Osteoblast (primary cell): ENCODE data around the gene MCF2. TPM values are rescaled to one million over a fixed set of nuclear protein-coding genes. Genes with fewer than 3 reads are reported as not detected.
A peak's percentile ranks its signal among the peaks of the same experiment; 100 is the strongest.

Experiments used
- DNase-seq: peaks from one replicate; pipeline ENCODE4 v3.0.0; 2011; ENCODE audit warnings: low spot score, mixed read lengths; ENCODE audit not compliant: insufficient read length; ENCODE audit errors: missing footprints
- H2AFZ ChIP-seq: 2 replicates; pipeline ENCODE4 v1.6.0; 2011; ENCODE audit warnings: mild to moderate bottlenecking, low read length
- H3K27ac ChIP-seq: 2 replicates; pipeline ENCODE4 v1.5.1; 2011; ENCODE audit warnings: mild to moderate bottlenecking, low read depth, low read length, moderate library complexity
- H3K27me3 ChIP-seq: 2 replicates; pipeline ENCODE4 v1.6.0; 2012; ENCODE audit warnings: mild to moderate bottlenecking, control low read depth, inconsistent platforms, low read length, moderate library complexity; ENCODE audit not compliant: insufficient read depth
- H3K36me3 ChIP-seq: 2 replicates; pipeline ENCODE4 v1.5.1; 2011; ENCODE audit warnings: mild to moderate bottlenecking, low read length, control low read depth, moderate library complexity; ENCODE audit not compliant: insufficient read depth
- H3K4me1 ChIP-seq: 2 replicates; pipeline ENCODE4 v1.5.1; 2011; ENCODE audit warnings: mild to moderate bottlenecking, low read length, control low read depth, moderate library complexity; ENCODE audit not compliant: insufficient read depth
- H3K4me2 ChIP-seq: 2 replicates; pipeline ENCODE4 v1.6.0; 2011; ENCODE audit warnings: mild to moderate bottlenecking, low read length; ENCODE audit not compliant: insufficient read depth
- H3K4me3 ChIP-seq: fragments of 200-600 bp; sonication (generic); 3 replicates; pipeline ENCODE4 v1.5.1; 2012; ENCODE audit warnings: mild to moderate bottlenecking, low read length, inconsistent platforms; ENCODE audit not compliant: insufficient read depth
- H3K79me2 ChIP-seq: 2 replicates; pipeline ENCODE4 v1.6.0; 2012; ENCODE audit warnings: mild to moderate bottlenecking, low read length, control low read depth, inconsistent platforms; ENCODE audit not compliant: insufficient read depth
- H3K9me3 ChIP-seq: 2 replicates; pipeline ENCODE4 v1.5.1; 2011; ENCODE audit warnings: low read depth, low read length, control low read depth
- H4K20me1 ChIP-seq: 2 replicates; pipeline ENCODE4 v1.6.0; 2012; ENCODE audit warnings: mild to moderate bottlenecking, low read length, control low read depth; ENCODE audit not compliant: insufficient read depth
- total RNA-seq: library from RNA; depleted of rRNA; stranded (reverse); fragments of >200 nt; gene quantifications from 2 replicates; pipeline ENCODE4 v1.2.3, GENCODE V29; 2012
- TF ChIP-seq, protein P1 (sequence below): IDR thresholded peaks from 2 replicates; pipeline ENCODE4 v1.5.1; 2011; ENCODE audit warnings: mild to moderate bottlenecking, low read depth, low read length, moderate library complexity; ENCODE audit errors: extremely low read depth

Gene MCF2
- total RNA-seq, 1 donor = not detected

DNA sequence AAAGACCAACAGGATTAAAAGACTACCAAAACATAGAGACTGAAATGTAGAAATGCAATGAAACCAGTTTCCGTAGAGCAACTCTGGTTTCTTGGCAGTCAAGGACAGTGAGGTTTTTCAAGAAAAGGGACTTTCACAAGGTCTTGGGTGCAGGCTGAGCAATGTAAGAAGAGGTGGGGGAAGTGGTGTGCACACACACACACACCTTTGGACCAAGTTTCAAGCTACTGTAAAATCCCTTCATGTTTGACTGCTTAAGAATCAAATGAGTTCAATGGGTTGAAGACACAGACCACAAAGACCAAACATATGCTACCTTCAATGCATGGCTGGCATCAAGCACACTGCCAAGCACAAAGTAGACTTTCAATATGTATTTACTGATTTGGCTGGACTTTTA lies 17.8 kb upstream of the MCF2 start:
- Histone ChIP-seq H4K20me1 (no peaks in the 10 kb centered on the region), H3K27me3 (no peaks in the 10 kb centered on the region), H3K9me3 (no peaks in the 10 kb centered on the region), H3K27ac (no peak overlapping the region), H2AFZ (no peak overlapping the region), H3K4me1 (no peaks in the 10 kb centered on the region), H3K4me2 (no peak overlapping the region), H3K79me2 (no peaks in the 10 kb centered on the region), H3K36me3 (no peaks in the 10 kb centered on the region), H3K4me3 (no peak overlapping the region)
- TF ChIP-seq, protein P1, sequence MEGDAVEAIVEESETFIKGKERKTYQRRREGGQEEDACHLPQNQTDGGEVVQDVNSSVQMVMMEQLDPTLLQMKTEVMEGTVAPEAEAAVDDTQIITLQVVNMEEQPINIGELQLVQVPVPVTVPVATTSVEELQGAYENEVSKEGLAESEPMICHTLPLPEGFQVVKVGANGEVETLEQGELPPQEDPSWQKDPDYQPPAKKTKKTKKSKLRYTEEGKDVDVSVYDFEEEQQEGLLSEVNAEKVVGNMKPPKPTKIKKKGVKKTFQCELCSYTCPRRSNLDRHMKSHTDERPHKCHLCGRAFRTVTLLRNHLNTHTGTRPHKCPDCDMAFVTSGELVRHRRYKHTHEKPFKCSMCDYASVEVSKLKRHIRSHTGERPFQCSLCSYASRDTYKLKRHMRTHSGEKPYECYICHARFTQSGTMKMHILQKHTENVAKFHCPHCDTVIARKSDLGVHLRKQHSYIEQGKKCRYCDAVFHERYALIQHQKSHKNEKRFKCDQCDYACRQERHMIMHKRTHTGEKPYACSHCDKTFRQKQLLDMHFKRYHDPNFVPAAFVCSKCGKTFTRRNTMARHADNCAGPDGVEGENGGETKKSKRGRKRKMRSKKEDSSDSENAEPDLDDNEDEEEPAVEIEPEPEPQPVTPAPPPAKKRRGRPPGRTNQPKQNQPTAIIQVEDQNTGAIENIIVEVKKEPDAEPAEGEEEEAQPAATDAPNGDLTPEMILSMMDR = no peak
- no peak for DNase-seq

DNA sequence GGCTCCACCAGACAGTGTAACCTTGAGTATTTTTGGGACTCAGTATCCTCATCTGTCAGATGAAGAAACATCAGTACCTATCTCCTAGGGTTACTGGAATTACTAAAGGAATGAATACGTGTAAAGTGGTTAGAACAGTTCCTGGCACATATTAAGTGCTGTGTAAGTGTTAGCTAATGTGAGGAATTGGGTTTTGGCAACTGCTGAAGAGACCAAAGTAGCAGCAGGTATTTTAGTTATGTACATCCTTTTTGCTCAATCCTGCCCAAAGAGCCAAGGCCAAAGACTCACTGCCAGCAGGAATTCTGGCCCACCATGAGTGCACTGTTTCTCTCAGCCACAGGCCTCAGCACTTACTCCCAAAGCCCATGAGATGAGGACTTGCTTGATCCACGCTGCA lies 16.7 kb upstream of the MCF2 start:
- H3K27me3 ChIP-seq = no peaks in the 10 kb centered on the region
- no peaks in the 10 kb centered on the region for H3K36me3 ChIP-seq

DNA sequence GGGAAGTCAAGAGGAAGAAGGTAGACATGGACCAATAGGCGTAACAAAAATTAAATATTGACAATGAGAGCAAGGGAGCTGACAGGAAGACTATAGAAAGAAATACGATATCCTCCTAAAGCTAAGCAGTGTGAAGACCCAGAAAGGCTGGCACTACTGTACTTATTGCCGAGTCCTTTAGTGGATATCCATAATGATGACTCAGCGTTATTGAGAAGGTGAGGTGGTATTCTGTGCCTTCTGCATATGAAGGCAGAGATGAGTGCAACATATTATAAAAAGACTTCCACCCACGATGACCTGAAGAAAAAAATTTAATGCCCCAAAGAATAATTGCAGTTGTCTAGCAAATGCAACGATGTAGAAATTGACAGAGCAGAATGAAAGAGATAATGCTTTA lies 13.0 kb upstream of the MCF2 start:
- H3K4me2 ChIP-seq = no peak overlapping the region
- H3K27ac ChIP-seq = no peak overlapping the region
- no peaks in the 10 kb centered on the region for H3K79me2 ChIP-seq
- no peaks in the 10 kb centered on the region for H3K36me3 ChIP-seq
- H3K4me1 ChIP-seq = peaks cover 7% of the 10 kb centered on the region
- no peak overlapping the region for H3K4me3 ChIP-seq
- no peaks in the 10 kb centered on the region for H3K27me3 ChIP-seq
- H2AFZ ChIP-seq = no peak overlapping the region
- TF ChIP-seq, protein P1 = no peak
- H3K9me3 ChIP-seq = no peaks in the 10 kb centered on the region
- H4K20me1 ChIP-seq = no peaks in the 10 kb centered on the region
- no peak for DNase-seq

More for the DNA sequence above, 16.7 kb upstream of the MCF2 start:
- Histone ChIP-seq H3K4me1 (peaks cover 7% of the 10 kb centered on the region), H4K20me1 (no peaks in the 10 kb centered on the region), H3K9me3 (no peaks in the 10 kb centered on the region), H3K4me2 (no peak overlapping the region), H3K4me3 (no peak overlapping the region), H3K27ac (no peak overlapping the region), H2AFZ (no peak overlapping the region), H3K79me2 (no peaks in the 10 kb centered on the region)
- TF ChIP-seq, protein P1 = no peak
- DNase-seq = no peak

DNA sequence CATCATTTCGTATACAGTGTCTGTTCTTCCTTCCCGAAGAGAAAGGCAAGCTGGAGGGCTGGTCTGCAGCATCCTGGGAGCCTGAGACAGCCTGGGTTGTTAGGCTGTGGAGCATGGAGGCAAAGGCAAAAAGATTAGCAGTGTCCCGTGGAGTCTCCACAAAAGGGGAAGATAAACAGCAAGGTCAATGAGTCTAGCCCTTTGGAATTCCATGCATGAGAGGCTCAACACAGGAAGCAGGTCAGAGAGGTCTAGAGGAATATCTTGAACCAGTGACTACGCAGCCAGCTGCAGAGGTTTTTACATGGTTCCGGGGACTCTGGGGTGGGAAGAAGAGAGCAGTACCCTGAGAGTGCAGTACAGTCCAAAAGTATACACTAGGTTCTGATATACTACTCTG lies 12.2 kb upstream of the MCF2 start:
- H3K9me3 ChIP-seq = no peaks in the 10 kb centered on the region
- TF ChIP-seq, protein P1 = no peak
- no peak overlapping the region for H3K27ac ChIP-seq
- no peak overlapping the region for H3K4me3 ChIP-seq
- no peaks in the 10 kb centered on the region for H3K79me2 ChIP-seq
- no peaks in the 10 kb centered on the region for H4K20me1 ChIP-seq
- peak; percentile 36 for DNase-seq
- H3K27me3 ChIP-seq = no peaks in the 10 kb centered on the region
- H2AFZ ChIP-seq = no peak overlapping the region
- peaks cover 7% of the 10 kb centered on the region for H3K4me1 ChIP-seq
- H3K36me3 ChIP-seq = no peaks in the 10 kb centered on the region
- H3K4me2 ChIP-seq = no peak overlapping the region
